ENCODE measurements around the gene LRRC70.
"Not testable (repeated sequence)": the region's sequence is repeated elsewhere in the genome, so short reads cannot be mapped to it uniquely, and the experiment has no call there.

LRRC70 gene

GRCh38 chr5:62562867-62563266 is 15.8 kb upstream of the LRRC70 start:
- Histone ChIP-seq H3K27me3 (ENCODE audit: low read depth) (no peaks in the 10 kb centered on the region), H3K9me3 (peaks cover 2% of the 10 kb centered on the region; the same call in 1 of the 2 replicates), H3K36me3 (replicated peaks) (peaks cover 5% of the 10 kb centered on the region), H3K4me1 (peaks cover 10% of the 10 kb centered on the region), H3K4me3 (no peak overlapping the region)
- no peak for DNase-seq (ENCODE audit: low spot score in 2 of 2)
- in situ Hi-C loops (cut with MboI; ENCODE audit: low sequenced_read_pairs): no loop called here

GRCh38 chr5:62564101-62564500 is 14.5 kb upstream of the LRRC70 start:
- peaks cover 5% of the 10 kb centered on the region for H3K36me3 ChIP-seq (replicated peaks)
- peaks cover 5% of the 10 kb centered on the region; the same call in 1 of the 2 replicates for H3K9me3 ChIP-seq
- no peak for DNase-seq (ENCODE audit: low spot score in 2 of 2)
- peaks cover 17% of the 10 kb centered on the region for H3K4me1 ChIP-seq
- in situ Hi-C loops (cut with MboI; ENCODE audit: low sequenced_read_pairs): no loop called here
- H3K27me3 ChIP-seq (ENCODE audit: low read depth): no peaks in the 10 kb centered on the region
- no peak overlapping the region for H3K4me3 ChIP-seq

DNA sequence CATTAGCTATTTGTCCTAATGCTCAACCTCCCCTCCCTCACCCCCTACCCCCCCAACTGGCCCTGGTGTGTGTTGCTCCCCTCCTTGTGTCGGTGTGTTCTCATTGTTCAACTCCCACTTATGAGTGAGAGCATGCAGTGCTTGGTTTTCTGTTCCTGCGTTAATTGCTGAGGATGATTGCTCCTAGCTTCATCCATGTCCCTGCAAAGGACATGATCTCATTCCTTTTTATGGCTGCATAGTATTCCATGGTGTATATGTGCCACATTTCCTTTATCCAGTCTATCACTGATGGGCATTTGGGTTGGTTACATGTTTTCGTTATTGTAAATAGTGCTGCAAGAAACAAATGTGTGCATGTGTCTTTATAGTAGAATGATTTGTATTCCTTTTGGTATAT is 12.9 kb upstream of the LRRC70 start:
- DNase-seq (ENCODE audit: low spot score in 2 of 2); H3K4me3 ChIP-seq; H3K9me3 ChIP-seq; H3K27me3 ChIP-seq (ENCODE audit: low read depth); H3K36me3 ChIP-seq (replicated peaks); in situ Hi-C loops (cut with MboI; ENCODE audit: low sequenced_read_pairs): not testable (repeated sequence)
- peaks cover 26% of the 10 kb centered on the region for H3K4me1 ChIP-seq

DNA sequence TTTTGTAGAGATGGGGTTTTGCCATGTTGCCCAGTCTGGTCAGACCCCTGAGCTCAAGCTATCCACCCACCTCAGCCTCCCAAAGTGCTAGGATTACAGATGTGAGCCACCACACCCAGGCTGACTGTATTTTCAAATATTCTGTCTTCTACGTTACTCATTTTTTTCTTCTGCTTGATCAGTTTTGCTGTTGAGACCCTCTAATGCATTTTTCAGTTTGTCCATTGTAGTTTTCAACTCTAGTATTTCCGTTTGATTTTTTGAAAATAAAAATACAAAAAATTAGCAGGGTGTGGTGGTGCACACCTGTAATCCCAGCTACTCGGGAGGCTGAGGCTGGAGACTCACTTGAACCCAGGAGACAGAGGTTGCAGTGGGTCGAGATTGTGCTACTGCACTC is 10.5 kb upstream of the LRRC70 start:
- no peak overlapping the region for H3K4me3 ChIP-seq
- in situ Hi-C loops (cut with MboI; ENCODE audit: low sequenced_read_pairs): no loop called here

DNA sequence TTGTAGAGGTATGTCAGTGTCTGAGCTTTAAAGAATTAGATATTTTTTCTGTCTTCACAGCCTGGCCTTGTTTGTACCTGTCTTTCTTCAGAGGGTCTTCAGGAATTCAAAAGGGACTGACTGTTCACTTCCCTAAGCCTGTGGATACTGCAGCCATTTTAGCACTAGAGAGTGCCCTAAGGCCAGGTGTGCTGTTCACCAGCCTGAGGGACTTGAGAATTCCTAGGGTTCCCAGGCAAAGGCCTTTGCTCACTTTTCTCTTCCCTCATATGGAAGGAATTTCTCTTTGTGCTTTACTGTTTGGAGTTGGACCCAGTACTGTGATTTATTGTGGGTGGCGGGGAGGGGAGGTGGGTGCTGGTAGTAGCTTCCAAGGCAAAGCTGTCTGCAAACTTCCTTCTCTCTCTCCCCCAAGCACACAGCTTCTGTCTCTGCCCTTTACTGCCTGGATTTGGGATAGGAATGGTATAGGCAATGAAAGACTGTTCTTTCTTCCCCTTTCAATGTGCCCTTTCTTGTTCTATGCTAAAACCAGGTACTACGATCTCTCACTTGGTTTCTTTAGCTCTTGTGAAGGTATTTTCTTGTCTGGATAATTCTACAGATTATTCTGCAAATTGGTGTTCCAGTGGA is 9.7 kb upstream of the LRRC70 start:
- Histone ChIP-seq H3K4me3 (no peak overlapping the region), H3K27me3 (ENCODE audit: low read depth) (no peaks in the 10 kb centered on the region), H3K4me1 (peaks cover 26% of the 10 kb centered on the region), H3K36me3 (replicated peaks) (no peaks in the 10 kb centered on the region; the same call in 1 of the 2 replicates), H3K9me3 (peaks cover 5% of the 10 kb centered on the region; the same call in 1 of the 2 replicates)
- peak in 1 of 2 experiments; percentile 16 for DNase-seq (ENCODE audit: low spot score in 2 of 2)
- in situ Hi-C loops (cut with MboI; ENCODE audit: low sequenced_read_pairs): no loop called here

More for the DNA sequence above, 10.5 kb upstream of the LRRC70 start:
- H3K27me3 ChIP-seq (ENCODE audit: low read depth): no peaks in the 10 kb centered on the region
- no peaks in the 10 kb centered on the region; the same call in 1 of the 2 replicates for H3K36me3 ChIP-seq (replicated peaks)
- no peak for DNase-seq (ENCODE audit: low spot score in 2 of 2)
- H3K4me1 ChIP-seq: peaks cover 23% of the 10 kb centered on the region
- H3K9me3 ChIP-seq: peaks cover 5% of the 10 kb centered on the region; the same call in 1 of the 2 replicates

DNA sequence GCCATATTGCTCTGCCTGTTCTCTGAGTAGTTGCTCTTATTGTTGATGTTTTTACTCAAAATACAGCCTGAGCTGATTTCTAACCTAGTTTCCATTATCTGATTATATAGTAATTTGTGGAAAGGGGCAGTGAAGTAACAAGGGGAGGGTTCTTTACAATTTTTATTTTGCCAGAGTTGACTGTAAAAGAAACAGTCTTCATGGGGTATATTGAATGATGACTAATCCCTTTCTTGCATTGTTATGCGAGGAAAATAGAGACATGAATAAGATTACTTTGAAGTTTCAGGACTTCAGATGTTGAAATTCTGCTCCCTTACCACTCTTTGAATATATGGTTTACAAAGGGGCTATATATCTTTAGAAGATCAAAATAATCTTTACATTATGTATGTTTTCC is 9.1 kb upstream of the LRRC70 start:
- H3K4me1 ChIP-seq: peaks cover 26% of the 10 kb centered on the region
- in situ Hi-C loops (cut with MboI; ENCODE audit: low sequenced_read_pairs): no loop called here
- H3K27me3 ChIP-seq (ENCODE audit: low read depth): no peaks in the 10 kb centered on the region
- H3K4me3 ChIP-seq: no peak overlapping the region
- DNase-seq (ENCODE audit: low spot score in 2 of 2): peak in 1 of 2 experiments; percentile 89
- peaks cover 5% of the 10 kb centered on the region; the same call in 1 of the 2 replicates for H3K9me3 ChIP-seq
- H3K36me3 ChIP-seq (replicated peaks): no peaks in the 10 kb centered on the region; the same call in 1 of the 2 replicates

GRCh38 chr5:62572918-62573514 is 5.6 kb upstream of the LRRC70 start:
- H3K36me3 ChIP-seq (replicated peaks): no peaks in the 10 kb centered on the region
- H3K4me1 ChIP-seq: peaks cover 26% of the 10 kb centered on the region
- peaks cover under 1% of the 10 kb centered on the region; the same call in 1 of the 2 replicates for H3K9me3 ChIP-seq
- DNase-seq (ENCODE audit: low spot score in 2 of 2): peak in 1 of 2 experiments; percentile 54
- H3K27me3 ChIP-seq (ENCODE audit: low read depth): no peaks in the 10 kb centered on the region
- no peak overlapping the region for H3K4me3 ChIP-seq
- in situ Hi-C loops (cut with MboI; ENCODE audit: low sequenced_read_pairs): no loop called here

- Histone ChIP-seq H3K4me3 (no peak overlapping the region), H3K4me1 (peaks cover 15% of the 10 kb centered on the region), H3K36me3 (replicated peaks) (no peaks in the 10 kb centered on the region), H3K9me3 (no peaks in the 10 kb centered on the region), H3K27me3 (ENCODE audit: low read depth) (no peaks in the 10 kb centered on the region)
- DNase-seq (ENCODE audit: low spot score in 2 of 2): no peak
- in situ Hi-C loops (cut with MboI; ENCODE audit: low sequenced_read_pairs): no loop called here
Measured at GRCh38 chr5:62574599-62574998, 4.0 kb upstream of the LRRC70 start.

DNA sequence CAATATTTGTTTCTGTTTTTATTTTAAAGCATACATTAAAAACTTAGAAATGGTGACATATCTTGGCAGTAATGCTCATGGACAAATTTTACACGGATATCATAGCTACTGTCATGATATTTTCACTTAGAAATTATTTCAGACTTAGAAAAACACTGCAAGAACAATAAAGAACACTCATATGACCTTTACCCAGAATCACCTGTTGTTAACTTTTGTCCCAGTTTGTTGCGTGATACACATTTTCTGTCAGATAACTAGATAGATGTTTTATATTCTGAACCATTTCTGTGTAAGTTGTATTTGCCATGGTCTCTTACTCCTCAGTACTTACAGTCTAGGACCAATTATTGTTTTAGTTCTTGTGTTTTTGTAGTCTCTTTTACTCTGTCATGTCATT is 3.6 kb upstream of the LRRC70 start:
- in situ Hi-C loops (cut with MboI; ENCODE audit: low sequenced_read_pairs): no loop called here
- Histone ChIP-seq H3K9me3 (no peaks in the 10 kb centered on the region), H3K4me3 (no peak overlapping the region), H3K27me3 (ENCODE audit: low read depth) (no peaks in the 10 kb centered on the region), H3K4me1 (peaks cover 10% of the 10 kb centered on the region), H3K36me3 (replicated peaks) (no peaks in the 10 kb centered on the region)
- no peak for DNase-seq (ENCODE audit: low spot score in 2 of 2)

- in situ Hi-C loops (cut with MboI; ENCODE audit: low sequenced_read_pairs): no loop called here
- Histone ChIP-seq H3K36me3 (replicated peaks) (no peaks in the 10 kb centered on the region), H3K4me1 (peaks cover 10% of the 10 kb centered on the region), H3K4me3 (no peak overlapping the region), H3K9me3 (no peaks in the 10 kb centered on the region), H3K27me3 (ENCODE audit: low read depth) (no peaks in the 10 kb centered on the region)
- no peak for DNase-seq (ENCODE audit: low spot score in 2 of 2)
Measured at GRCh38 chr5:62575489-62575888, 3.1 kb upstream of the LRRC70 start.

DNA sequence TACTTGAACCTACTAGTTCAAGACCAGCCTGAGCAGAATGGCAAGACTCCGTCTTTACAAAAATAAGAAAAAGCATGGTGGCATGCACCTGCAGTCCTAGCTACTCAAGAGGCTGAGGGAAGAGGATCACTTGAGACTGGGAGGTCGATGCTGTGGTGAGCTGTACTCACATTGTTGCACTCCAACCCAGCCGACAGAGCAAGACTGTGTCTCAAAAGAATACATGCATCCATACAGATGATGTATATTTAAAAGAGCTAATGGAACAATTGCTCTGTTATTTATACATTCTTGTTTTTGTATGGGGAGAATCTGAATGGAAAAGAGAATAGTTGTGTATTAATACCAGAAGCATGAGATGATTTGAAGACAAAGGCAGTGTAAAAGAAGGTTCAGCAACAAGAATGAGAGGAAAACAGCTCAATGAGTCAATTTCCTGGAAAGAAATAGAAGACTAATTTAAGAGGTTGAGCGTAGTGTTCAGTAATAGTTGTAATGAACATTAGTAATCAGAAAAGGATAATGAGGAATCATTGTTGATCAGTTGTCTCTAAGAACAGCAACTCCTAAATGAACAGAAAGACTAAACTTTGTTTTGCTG is 1.9 kb upstream of the LRRC70 start:
- Histone ChIP-seq H3K4me3 (no peak overlapping the region), H3K36me3 (replicated peaks) (no peaks in the 10 kb centered on the region), H3K9me3 (no peaks in the 10 kb centered on the region), H3K27me3 (ENCODE audit: low read depth) (no peaks in the 10 kb centered on the region), H3K4me1 (peaks cover 10% of the 10 kb centered on the region)
- DNase-seq (ENCODE audit: low spot score in 2 of 2): no peak
- in situ Hi-C loops (cut with MboI; ENCODE audit: low sequenced_read_pairs): no loop called here

GRCh38 chr5:62577488-62577887 is 1.1 kb upstream of the LRRC70 start:
- in situ Hi-C loops (cut with MboI; ENCODE audit: low sequenced_read_pairs): no loop called here
- Histone ChIP-seq H3K27me3 (ENCODE audit: low read depth) (no peaks in the 10 kb centered on the region), H3K4me3 (no peak overlapping the region), H3K36me3 (replicated peaks) (no peaks in the 10 kb centered on the region), H3K9me3 (no peaks in the 10 kb centered on the region), H3K4me1 (peaks cover 10% of the 10 kb centered on the region)
- DNase-seq (ENCODE audit: low spot score in 2 of 2): no peak

DNA sequence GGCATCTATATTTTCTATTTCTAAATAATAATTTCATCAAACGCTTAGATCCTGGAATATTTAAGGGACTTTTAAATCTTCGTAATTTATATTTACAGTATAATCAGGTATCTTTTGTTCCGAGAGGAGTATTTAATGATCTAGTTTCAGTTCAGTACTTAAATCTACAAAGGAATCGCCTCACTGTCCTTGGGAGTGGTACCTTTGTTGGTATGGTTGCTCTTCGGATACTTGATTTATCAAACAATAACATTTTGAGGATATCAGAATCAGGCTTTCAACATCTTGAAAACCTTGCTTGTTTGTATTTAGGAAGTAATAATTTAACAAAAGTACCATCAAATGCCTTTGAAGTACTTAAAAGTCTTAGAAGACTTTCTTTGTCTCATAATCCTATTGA is 1.1 kb downstream of the LRRC70 start:
- Histone ChIP-seq H3K9me3 (no peaks in the 10 kb centered on the region), H3K4me1 (no peaks in the 10 kb centered on the region), H3K4me3 (no peak overlapping the region), H3K27me3 (ENCODE audit: low read depth) (no peaks in the 10 kb centered on the region), H3K36me3 (replicated peaks) (no peaks in the 10 kb centered on the region)
- in situ Hi-C loops (cut with MboI; ENCODE audit: low sequenced_read_pairs): no loop called here
- no peak for DNase-seq (ENCODE audit: low spot score in 2 of 2)

DNA sequence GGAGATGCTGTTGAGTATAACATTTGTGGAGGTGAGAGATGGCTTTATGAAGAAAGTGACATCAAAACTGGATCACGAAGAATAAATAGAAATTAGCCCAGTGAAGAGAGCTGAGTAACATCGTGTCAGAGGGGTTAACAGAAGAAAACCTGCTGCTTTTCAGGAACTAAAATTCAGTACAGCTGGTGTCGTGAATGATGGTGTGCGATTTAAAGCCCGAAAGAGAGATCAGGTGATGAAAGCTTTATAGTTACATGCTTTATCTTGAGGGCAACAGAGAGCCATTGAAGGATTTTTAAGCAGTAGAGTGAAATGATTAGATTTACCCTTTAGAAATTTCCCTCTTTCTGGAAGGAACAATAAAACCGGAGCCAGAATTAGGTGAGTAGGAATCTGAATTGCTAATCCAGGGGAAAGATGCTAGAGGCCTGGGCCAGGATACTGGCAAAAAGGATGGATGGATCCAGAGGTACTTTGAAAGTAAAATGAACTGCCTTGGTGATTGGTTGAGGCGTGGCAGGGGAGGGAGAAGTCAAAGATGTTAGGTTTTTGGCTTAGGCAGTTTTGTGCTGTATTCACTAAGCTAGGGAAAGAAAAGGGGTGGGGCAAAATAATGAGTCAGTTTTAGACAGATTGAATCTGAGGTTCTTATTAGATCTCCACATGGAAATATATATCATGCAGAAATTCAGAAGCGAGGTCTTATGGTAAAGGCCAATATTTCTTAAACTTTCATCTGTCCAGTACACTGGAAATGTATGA is 3.4 kb downstream of the LRRC70 start:
- H3K4me1 ChIP-seq: no peaks in the 10 kb centered on the region
- in situ Hi-C loops (cut with MboI; ENCODE audit: low sequenced_read_pairs): no loop called here

More for the DNA sequence above, 3.4 kb downstream of the LRRC70 start:
- Histone ChIP-seq H3K36me3 (replicated peaks) (no peaks in the 10 kb centered on the region), H3K9me3 (no peaks in the 10 kb centered on the region), H3K27me3 (ENCODE audit: low read depth) (no peaks in the 10 kb centered on the region), H3K4me3 (no peak overlapping the region)
- DNase-seq (ENCODE audit: low spot score in 2 of 2): no peak
